GM12801 (cell line): ENCODE measurements around the gene KIRREL3.

Source experiments
- TF ChIP-seq, protein P1 (sequence below): IDR thresholded peaks from one replicate; pipeline ENCODE4 v1.5.1; 2011; ENCODE audit warnings: control low read depth; ENCODE audit not compliant: insufficient read length; ENCODE audit errors: extremely low read depth

KIRREL3 gene

DNA sequence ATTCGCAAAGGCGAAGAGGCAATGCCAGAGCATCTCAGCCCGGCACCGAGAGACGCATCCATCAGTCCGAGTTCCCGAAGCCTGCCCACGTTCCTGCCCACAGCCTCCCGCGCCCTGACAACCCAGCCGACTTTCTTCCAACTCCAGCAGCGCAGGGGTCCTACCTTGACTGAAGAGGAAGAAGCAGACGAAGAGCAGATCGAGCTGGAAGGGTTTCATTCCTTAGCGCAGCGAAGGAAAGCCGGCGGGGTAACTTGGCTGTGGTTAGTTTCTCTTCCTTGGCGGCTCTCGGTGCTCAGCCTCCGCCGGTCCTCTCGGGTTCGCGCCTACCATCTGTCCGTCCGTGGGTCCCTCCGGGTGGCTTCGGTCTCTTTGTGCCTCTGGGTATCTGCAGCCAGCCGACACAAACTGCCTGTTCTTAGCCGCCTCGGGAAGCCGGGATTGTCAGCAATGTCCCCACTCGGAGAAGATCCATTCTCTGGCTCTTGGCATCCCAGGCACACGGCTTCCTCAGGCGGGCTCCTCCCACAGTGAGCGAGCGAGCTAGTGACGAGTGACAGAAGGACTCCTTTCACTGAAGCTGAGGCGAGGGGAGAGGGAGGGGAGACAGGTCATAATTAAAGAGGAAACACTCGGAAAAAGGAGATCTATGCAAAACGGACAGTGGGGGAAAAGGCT is at the start of gene KIRREL3:
KIRREL3 (minus strand) TSS at position 480 of the 678 bp plus-strand sequence.
- TF ChIP-seq, protein P1, sequence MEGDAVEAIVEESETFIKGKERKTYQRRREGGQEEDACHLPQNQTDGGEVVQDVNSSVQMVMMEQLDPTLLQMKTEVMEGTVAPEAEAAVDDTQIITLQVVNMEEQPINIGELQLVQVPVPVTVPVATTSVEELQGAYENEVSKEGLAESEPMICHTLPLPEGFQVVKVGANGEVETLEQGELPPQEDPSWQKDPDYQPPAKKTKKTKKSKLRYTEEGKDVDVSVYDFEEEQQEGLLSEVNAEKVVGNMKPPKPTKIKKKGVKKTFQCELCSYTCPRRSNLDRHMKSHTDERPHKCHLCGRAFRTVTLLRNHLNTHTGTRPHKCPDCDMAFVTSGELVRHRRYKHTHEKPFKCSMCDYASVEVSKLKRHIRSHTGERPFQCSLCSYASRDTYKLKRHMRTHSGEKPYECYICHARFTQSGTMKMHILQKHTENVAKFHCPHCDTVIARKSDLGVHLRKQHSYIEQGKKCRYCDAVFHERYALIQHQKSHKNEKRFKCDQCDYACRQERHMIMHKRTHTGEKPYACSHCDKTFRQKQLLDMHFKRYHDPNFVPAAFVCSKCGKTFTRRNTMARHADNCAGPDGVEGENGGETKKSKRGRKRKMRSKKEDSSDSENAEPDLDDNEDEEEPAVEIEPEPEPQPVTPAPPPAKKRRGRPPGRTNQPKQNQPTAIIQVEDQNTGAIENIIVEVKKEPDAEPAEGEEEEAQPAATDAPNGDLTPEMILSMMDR = no peak

DNA sequence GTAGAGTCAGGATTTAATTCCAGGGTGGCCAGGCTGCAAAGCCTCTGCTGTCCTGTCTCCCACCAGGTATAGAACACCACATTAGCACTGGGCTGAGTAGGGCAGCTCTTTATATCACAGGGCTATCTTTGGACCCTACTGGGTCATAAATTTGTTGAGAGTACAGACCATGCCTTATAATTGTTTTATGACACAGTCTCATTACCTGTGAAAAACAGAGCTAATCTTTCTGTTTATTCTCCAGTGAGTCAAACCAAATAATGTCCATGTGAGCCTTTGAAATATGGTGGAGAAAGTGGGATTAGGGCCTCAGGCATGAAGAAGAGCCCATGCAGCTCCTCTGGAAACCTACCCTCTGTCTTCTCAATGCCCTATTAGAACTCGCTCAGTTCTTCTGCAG is 49.6 kb upstream of the KIRREL3 start:
- TF ChIP-seq, protein P1 = no peak

DNA sequence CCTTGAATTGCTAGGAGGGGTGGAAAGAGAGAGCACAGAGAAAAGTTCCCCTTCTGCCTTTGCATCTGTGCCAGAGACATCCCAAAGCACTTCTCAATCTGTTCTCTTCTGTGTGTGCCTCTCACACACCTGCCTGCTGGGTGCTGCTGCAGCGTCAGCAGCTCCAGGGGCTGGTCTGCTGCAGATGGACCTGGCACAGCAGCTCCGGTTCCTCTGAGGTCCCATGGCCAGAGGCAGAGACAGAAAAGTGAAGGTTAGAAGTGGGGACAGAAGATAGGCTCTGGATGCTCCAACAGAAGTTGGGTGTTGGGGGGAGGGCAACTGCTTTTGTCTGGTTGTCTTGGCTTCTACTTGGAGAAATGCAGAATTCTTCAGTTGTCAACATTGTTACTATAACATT is 48.9 kb upstream of the KIRREL3 start:
- TF ChIP-seq, protein P1 = no peak

DNA sequence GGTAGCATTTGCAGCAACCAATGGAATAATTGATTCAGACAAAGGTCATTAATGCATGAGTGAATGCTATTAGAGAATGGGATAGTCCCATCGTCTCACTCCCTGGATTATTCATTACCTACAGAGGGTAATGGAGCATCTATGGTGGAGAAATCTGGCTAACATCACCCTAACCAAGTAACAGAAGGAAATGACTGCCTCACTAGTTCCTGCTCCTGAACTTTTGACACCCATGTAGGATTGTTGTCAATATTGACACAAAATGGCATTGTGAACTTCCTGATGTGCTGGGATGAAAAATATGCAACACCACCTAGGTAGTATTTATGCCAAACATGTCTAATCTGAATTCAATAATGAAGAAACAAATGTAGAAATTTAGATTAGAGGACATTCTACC is 44.0 kb upstream of the KIRREL3 start:
- TF ChIP-seq, protein P1 = no peak

DNA sequence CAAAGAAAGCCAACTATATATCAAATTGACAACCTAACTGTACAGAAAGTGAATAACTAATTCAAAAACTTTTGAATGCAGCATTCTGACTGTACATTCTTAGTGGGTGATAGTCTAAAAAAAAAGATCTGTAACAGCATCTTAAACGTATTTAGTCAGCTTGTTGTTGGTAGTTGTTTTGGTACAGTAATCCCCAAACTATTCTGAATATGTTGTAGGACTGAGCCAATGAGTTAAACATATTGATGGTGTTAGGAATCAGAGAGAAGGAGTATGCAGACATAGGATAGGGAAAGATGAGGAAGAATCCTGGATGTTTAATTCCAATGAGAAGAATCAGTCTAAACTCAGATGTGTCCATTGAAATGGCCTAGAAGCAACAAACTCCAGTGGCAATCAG is 41.9 kb upstream of the KIRREL3 start:
- TF ChIP-seq, protein P1 = no peak

DNA sequence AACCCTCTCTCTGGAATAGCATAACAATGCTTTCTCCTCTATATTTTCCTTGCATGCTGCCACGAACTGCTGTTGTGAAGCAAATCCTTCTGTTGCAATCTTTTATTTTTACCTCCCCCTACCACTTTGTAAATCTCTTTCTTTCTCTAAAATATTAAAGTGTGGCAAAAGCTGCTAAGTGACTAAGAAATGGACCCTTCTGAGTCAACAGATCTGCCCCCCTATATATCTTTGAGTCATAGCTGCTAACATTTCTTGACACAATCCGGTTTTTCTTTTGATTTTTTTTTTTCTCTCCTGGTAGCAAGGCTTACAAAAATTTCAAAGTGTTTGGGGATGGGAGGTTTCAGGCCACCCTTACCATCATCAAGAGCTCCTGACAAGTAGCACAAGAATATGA is 39.0 kb upstream of the KIRREL3 start:
- TF ChIP-seq, protein P1 = no peak

DNA sequence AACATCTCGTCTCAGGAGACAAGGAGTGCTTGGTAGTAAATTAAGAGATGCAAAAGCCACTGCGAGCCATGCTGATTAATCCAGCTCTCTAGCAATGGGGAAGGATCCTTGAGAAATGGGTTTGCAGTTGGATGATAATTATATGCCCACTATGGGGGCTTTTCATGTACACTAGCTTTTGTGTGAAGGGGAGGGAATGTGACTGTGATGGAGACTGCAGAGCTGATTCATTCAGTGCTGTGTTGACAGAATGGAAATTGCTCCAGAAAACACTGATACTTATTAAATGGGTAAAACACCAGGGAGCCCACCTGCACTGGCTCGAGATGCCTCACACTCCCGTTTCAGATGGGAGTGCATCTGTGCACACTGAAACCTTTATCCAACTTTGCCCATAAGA is 37.0 kb upstream of the KIRREL3 start:
- TF ChIP-seq, protein P1 = no peak
